DND-41 (cell line): ENCODE data around the gene AHNAK2.

Source experiments
- ATAC-seq: fragments of 200-7000 bp; cut with Tn5 transposase; 3 replicates; pipeline ENCODE4 v1.9.1; 2021; ENCODE audit warnings: low read depth; ENCODE audit not compliant: insufficient read depth
- DNase-seq: peaks from one replicate; pipeline ENCODE4 v3.0.0-alpha.2; 2020
- H2AFZ ChIP-seq: 2 replicates; pipeline ENCODE4 v1.6.0; 2012; ENCODE audit warnings: low read depth, low read length
- H3K27ac ChIP-seq: 2 replicates; pipeline ENCODE4 v1.5.1; 2012; ENCODE audit warnings: low read length, inconsistent platforms
- H3K27me3 ChIP-seq: fragments of 200-600 bp; sonication (generic); 2 replicates; pipeline ENCODE4 v1.6.0; 2012; ENCODE audit warnings: low read length, mild to moderate bottlenecking, inconsistent platforms; ENCODE audit not compliant: insufficient read depth, poor library complexity
- H3K36me3 ChIP-seq: 2 replicates; pipeline ENCODE4 v1.5.1; 2012; ENCODE audit warnings: low read length, inconsistent platforms; ENCODE audit not compliant: insufficient read depth
- H3K4me1 ChIP-seq: 2 replicates; pipeline ENCODE4 v1.5.1; 2012; ENCODE audit warnings: mild to moderate bottlenecking, low read length; ENCODE audit not compliant: insufficient read depth
- H3K4me2 ChIP-seq: 2 replicates; pipeline ENCODE4 v1.6.0; 2012; ENCODE audit warnings: mild to moderate bottlenecking, moderate library complexity, low read length, inconsistent platforms; ENCODE audit not compliant: insufficient read depth
- H3K4me3 ChIP-seq, 2 experiments: fragments of 200-600 bp in 1 of 2; shearing (Covaris generic) in 1 of 2; 2 replicates each; pipeline ENCODE4 v1.5.1; 2012 to 2016; ENCODE audit warnings: inconsistent platforms in 2 of 2, low read length in 2 of 2, mild to moderate bottlenecking in 2 of 2, low read depth in 1 of 2, moderate library complexity in 1 of 2
- H3K79me2 ChIP-seq: 2 replicates; pipeline ENCODE4 v1.6.0; 2012; ENCODE audit warnings: low read length, inconsistent platforms; ENCODE audit not compliant: insufficient read depth
- H3K9ac ChIP-seq: 2 replicates; pipeline ENCODE4 v1.6.0; 2012; ENCODE audit warnings: low read depth, mild to moderate bottlenecking, inconsistent platforms, low read length, moderate library complexity
- H3K9me3 ChIP-seq: 2 replicates; pipeline ENCODE4 v1.5.1; 2012; ENCODE audit warnings: low read length, moderate library complexity, mild to moderate bottlenecking, inconsistent platforms; ENCODE audit not compliant: insufficient read depth, severe bottlenecking
- H4K20me1 ChIP-seq: 2 replicates; pipeline ENCODE4 v1.6.0; 2012; ENCODE audit warnings: low read length; ENCODE audit not compliant: insufficient read depth
- CTCF ChIP-seq: IDR thresholded peaks from 2 replicates; pipeline ENCODE4 v1.5.1; 2012; ENCODE audit warnings: borderline replicate concordance, low read length, moderate library complexity, mild to moderate bottlenecking; ENCODE audit not compliant: poor library complexity, severe bottlenecking; ENCODE audit errors: extremely low read depth
- EZH2 ChIP-seq: IDR thresholded peaks from 3 replicates; pipeline ENCODE4 v1.6.1; 2012; ENCODE audit warnings: borderline replicate concordance, low read depth, mild to moderate bottlenecking, moderate library complexity, low read length, inconsistent platforms; ENCODE audit not compliant: severe bottlenecking

AHNAK2 gene

DNA sequence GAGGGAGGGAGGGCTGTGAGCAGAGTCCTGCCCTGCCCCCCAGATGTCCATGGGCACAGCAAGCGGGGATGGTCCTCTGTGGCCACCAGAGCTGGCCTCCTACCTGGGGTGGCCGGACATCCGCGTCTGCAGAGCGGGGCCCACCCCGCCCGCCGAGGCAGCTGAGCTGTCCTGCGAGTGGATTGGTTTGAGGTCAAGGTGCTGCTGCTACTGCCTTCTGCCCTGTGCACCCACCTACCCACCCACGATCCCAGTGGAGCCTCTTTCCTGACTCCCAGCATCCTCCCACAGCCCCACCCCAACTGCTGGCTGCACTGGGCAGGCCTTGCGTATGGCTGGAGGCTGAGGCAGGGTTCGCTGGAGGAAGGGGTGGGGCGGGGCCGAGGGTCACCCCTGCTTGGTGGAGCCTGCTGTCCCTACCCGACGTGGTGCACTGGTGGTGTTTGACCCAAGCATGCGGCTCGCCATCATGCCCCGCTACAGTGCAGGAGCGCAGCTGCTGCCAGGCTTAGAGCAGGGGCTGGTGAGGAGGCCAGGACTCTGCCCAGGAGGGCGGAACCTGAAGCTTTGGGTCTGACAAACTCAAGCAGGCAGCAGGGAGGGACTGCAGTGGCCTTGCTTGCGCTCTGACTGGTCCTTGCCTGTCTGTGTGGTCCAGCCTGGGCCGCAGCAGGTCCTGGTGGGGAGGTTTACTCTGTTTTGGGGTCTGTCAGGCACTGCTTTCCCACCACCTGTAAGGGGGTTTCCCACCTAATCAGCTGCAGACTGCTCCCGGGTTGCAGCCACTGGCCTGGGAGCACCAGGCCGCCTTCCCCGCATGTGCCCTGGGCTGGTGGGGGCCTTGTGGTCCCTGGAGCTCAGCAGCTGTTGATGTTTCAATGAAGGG, 89.4 kb downstream of the AHNAK2 start:
- Histone ChIP-seq H2AFZ (no peak overlapping the region), H3K27ac (no peak overlapping the region), H3K36me3 (no peaks in the 10 kb centered on the region), H3K9me3 (no peaks in the 10 kb centered on the region), H3K4me3 (no peak overlapping the region), H3K79me2 (no peaks in the 10 kb centered on the region), H3K4me1 (no peaks in the 10 kb centered on the region), H3K27me3 (no peaks in the 10 kb centered on the region), H3K9ac (no peak overlapping the region), H3K4me2 (no peak overlapping the region), H4K20me1 (no peaks in the 10 kb centered on the region; the same call in 1 of the 2 replicates)
- DNase-seq (no peak), ATAC-seq (no peak)
- TF ChIP-seq CTCF (no peak), EZH2 (no peak)

DNA sequence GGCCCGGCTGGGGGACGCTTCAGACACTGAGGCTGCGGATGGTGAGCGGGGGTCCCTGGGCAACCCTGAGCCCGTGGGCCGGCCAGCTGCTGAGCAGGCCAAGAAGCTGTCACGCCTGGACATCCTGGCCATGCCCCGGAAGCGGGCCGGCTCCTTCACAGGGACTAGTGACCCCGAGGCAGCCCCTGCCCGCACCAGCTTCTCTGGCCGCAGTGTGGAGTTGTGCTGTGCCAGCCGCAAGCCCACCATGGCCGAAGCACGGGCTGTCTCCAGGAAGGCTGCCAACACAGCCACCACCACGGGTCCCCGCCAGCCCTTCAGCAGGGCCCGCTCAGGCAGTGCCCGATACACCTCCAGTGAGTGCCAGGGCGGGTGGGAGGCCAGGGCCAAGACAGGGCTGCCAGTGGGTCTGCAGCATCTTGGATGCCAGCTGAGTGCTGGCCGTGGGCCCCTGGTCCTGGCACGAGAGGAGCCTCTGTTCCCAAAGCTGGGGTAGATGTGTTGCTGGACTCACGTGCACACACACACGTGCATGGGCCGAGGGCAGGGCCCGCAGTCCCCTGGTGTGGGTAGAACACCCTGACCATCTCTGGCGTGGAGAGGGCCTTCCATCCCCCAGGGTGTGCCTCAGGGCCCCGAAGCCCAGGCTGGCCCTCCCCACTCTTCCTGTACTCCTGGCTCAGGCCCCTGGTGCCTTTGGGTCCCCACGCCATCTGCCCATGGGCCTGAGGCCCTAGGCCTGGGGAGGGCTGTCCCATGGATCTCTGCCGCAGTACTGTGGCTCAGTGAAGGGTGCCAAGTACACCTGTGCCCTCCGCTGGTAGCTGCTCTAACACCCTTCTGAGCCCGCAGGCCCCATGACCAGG, 90.3 kb downstream of the AHNAK2 start:
- Histone ChIP-seq H4K20me1 (no peaks in the 10 kb centered on the region; the same call in 1 of the 2 replicates), H2AFZ (no peak overlapping the region), H3K27me3 (no peaks in the 10 kb centered on the region), H3K36me3 (no peaks in the 10 kb centered on the region), H3K27ac (no peak overlapping the region), H3K79me2 (no peaks in the 10 kb centered on the region), H3K4me3 (no peak overlapping the region), H3K9ac (no peak overlapping the region), H3K4me2 (no peak overlapping the region), H3K4me1 (no peaks in the 10 kb centered on the region), H3K9me3 (no peaks in the 10 kb centered on the region)
- TF ChIP-seq CTCF (no peak), EZH2 (no peak)
- DNase-seq (no peak), ATAC-seq (no peak)
